ENCODE data around the gene TSPAN14. TPM values are rescaled to one million over a fixed set of nuclear protein-coding genes. Genes with fewer than 3 reads are reported as not detected.
"Not testable (repeated sequence)": the region's sequence is repeated elsewhere in the genome, so short reads cannot be mapped to it uniquely, and the experiment has no call there.

The TSPAN14 gene
- total RNA-seq, 1 donor = 23.9 TPM

DNA sequence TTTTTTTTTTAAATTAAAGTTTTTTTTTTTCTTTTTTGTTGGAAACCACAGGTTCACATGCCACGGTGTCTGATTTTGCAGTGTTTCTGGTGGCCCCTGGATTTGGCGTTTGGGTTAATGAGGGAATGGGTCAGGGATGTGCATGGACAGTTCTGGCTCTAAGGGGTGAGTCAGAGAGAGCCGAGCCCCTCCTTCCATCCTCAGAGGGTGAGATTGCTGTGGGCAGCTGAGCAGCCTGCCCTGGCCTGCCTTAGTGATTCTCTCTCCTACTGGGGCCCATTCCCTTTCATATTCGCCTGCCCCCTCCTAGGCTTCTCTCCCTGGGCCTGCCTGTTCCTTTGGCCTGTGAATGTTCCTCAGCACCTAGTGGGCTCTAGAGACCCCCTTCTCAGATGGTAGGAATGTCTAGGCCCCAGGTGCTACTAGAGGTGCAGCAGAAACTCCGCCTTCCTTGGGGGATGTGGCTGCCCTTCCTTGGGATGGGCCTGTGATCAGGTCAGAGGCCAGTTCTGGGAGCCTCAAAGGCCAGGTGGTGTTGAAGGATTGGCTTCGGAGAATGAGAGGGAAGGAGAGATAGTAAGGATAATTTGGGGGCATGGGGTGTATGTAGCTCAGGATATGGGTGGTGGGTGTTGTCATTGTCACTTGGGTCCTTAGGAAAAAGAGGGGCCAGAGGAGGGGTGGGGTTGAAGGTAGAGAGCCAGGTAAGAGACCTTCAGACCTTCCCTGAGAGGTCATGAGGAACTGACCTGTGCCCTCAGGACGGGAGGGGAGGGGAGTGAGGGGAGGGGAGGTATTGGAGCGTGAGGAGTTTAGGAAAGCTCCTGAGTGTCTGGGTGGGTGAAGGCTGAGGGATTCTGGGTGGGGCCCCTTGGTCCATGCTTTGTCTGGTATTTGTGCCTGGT, 19.8 kb downstream of the TSPAN14 start:
- peaks cover 10% of the 10 kb centered on the region for H4K20me1 ChIP-seq (ENCODE audit: insufficient read depth, low read length)
- peaks cover 41% of the 10 kb centered on the region for H3K4me1 ChIP-seq (ENCODE audit: insufficient read depth, low read length)
- peaks cover 4% of the 10 kb centered on the region for H3K36me3 ChIP-seq (ENCODE audit: insufficient read depth, low read length)
- no peak overlapping the region for H3K4me3 ChIP-seq (ENCODE audit: insufficient read depth, low read length)
- H3K79me2 ChIP-seq (ENCODE audit: insufficient read depth, low read length) = peaks cover 61% of the 10 kb centered on the region
- peak overlapping the region; percentile 75 for H3K27ac ChIP-seq (ENCODE audit: low read depth, low read length)
- H3K4me2 ChIP-seq (ENCODE audit: insufficient read depth, low read length) = no peak overlapping the region
- H3K27me3 ChIP-seq (ENCODE audit: insufficient read depth, low read length) = no peaks in the 10 kb centered on the region
- TF ChIP-seq CTCF (IDR thresholded peaks at IDR 0.05; ENCODE audit: extremely low read depth, low read depth, low read length) = no peak
- no peak overlapping the region for H2AFZ ChIP-seq (ENCODE audit: low read length)
- peak; percentile 74 for DNase-seq (ENCODE audit: insufficient read length, low spot score, missing footprints)
- peaks cover 9% of the 10 kb centered on the region for H3K9me3 ChIP-seq (ENCODE audit: low read depth, low read length)

DNA sequence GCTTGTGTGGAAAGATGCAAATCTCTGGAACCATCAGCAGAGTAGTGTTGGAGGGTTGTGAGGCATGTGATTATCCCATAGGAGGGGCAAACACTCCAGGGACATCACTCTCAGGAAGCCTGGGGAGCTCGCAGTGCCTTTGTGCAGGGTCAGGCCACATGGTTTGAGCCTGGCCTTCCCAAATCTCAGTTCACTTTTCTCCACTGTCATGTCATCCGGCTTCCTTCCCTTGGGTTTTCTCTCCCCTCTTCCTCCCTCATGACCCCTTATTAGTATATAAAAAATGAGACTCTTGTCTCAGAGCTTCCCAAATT, 20.4 kb downstream of the TSPAN14 start:
- TF ChIP-seq CTCF (IDR thresholded peaks at IDR 0.05; ENCODE audit: extremely low read depth, low read depth, low read length) = no peak
- H2AFZ ChIP-seq (ENCODE audit: low read length) = no peak overlapping the region
- H3K79me2 ChIP-seq (ENCODE audit: insufficient read depth, low read length) = peaks cover 57% of the 10 kb centered on the region
- no peak for DNase-seq (ENCODE audit: insufficient read length, low spot score, missing footprints)
- H4K20me1 ChIP-seq (ENCODE audit: insufficient read depth, low read length) = peaks cover 10% of the 10 kb centered on the region
- H3K4me1 ChIP-seq (ENCODE audit: insufficient read depth, low read length) = peaks cover 41% of the 10 kb centered on the region
- H3K9me3 ChIP-seq (ENCODE audit: low read depth, low read length) = peaks cover 9% of the 10 kb centered on the region
- no peak overlapping the region for H3K4me3 ChIP-seq (ENCODE audit: insufficient read depth, low read length)
- no peaks in the 10 kb centered on the region for H3K27me3 ChIP-seq (ENCODE audit: insufficient read depth, low read length)
- no peak overlapping the region for H3K4me2 ChIP-seq (ENCODE audit: insufficient read depth, low read length)
- peak overlapping the region; percentile 75 for H3K27ac ChIP-seq (ENCODE audit: low read depth, low read length)
- H3K36me3 ChIP-seq (ENCODE audit: insufficient read depth, low read length) = peaks cover 4% of the 10 kb centered on the region

DNA sequence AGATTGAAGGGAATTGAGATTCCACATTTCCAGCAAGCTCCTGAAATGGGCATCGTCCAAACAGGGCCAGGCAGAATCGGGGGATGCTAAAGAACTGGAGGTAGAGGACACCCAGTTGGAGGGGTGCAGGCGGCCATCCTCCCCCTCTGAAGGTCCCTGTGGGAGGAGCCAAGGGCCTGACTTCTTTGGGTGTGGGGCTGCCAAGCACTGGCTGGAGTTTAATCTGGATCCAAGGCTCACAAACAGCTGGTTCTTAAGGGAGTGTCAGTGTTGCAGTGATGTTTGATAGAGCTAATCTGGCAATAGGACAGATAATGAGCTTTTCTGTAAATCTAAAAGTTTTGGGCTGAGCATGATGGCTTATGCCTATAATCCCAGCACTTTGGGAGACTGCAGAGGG, 20.8 kb downstream of the TSPAN14 start:
- Histone ChIP-seq H3K27me3 (ENCODE audit: insufficient read depth, low read length) (no peaks in the 10 kb centered on the region), H4K20me1 (ENCODE audit: insufficient read depth, low read length) (peaks cover 10% of the 10 kb centered on the region), H3K4me3 (ENCODE audit: insufficient read depth, low read length) (no peak overlapping the region), H3K4me1 (ENCODE audit: insufficient read depth, low read length) (peaks cover 41% of the 10 kb centered on the region), H3K36me3 (ENCODE audit: insufficient read depth, low read length) (peaks cover 4% of the 10 kb centered on the region), H3K79me2 (ENCODE audit: insufficient read depth, low read length) (peaks cover 55% of the 10 kb centered on the region), H3K9me3 (ENCODE audit: low read depth, low read length) (peaks cover 9% of the 10 kb centered on the region), H3K27ac (ENCODE audit: low read depth, low read length) (no peak overlapping the region), H2AFZ (ENCODE audit: low read length) (no peak overlapping the region), H3K4me2 (ENCODE audit: insufficient read depth, low read length) (no peak overlapping the region)
- TF ChIP-seq CTCF (IDR thresholded peaks at IDR 0.05; ENCODE audit: extremely low read depth, low read depth, low read length) = no peak
- DNase-seq (ENCODE audit: insufficient read length, low spot score, missing footprints) = no peak

GRCh38 chr10:80475641-80476040, 21.5 kb downstream of the TSPAN14 start:
- not testable (repeated sequence) for H3K36me3 ChIP-seq (ENCODE audit: insufficient read depth, low read length); H3K27ac ChIP-seq (ENCODE audit: low read depth, low read length); H3K27me3 ChIP-seq (ENCODE audit: insufficient read depth, low read length); H2AFZ ChIP-seq (ENCODE audit: low read length); H3K4me3 ChIP-seq (ENCODE audit: insufficient read depth, low read length); DNase-seq (ENCODE audit: insufficient read length, low spot score, missing footprints); H3K4me2 ChIP-seq (ENCODE audit: insufficient read depth, low read length); H3K9me3 ChIP-seq (ENCODE audit: low read depth, low read length)
- peaks cover 10% of the 10 kb centered on the region for H4K20me1 ChIP-seq (ENCODE audit: insufficient read depth, low read length)
- H3K4me1 ChIP-seq (ENCODE audit: insufficient read depth, low read length) = peaks cover 41% of the 10 kb centered on the region
- peaks cover 52% of the 10 kb centered on the region for H3K79me2 ChIP-seq (ENCODE audit: insufficient read depth, low read length)

Measured in osteoblast (primary cell).